Subcutaneous abdominal adipose tissue (tissue), 5 donors: ENCODE data around the gene CFAP73.
"Not testable (repeated sequence)": the region's sequence is repeated elsewhere in the genome, so short reads cannot be mapped to it uniquely, and the experiment has no call there.

Source experiments
- H3K27ac ChIP-seq: one replicate; pipeline ENCODE4 v1.7.0; 2013; ENCODE audit warnings: low read depth, mild to moderate bottlenecking, inconsistent platforms, low read length, moderate library complexity
- H3K27me3 ChIP-seq, 5 donors: one replicate each; pipeline ENCODE4 v1.7.0; 2013; ENCODE audit warnings: low read length in 5 of 5, inconsistent platforms in 1 of 5; ENCODE audit not compliant: control insufficient read depth in 5 of 5, insufficient read depth in 4 of 5
- H3K36me3 ChIP-seq, 5 donors: one replicate each; pipeline ENCODE4 v1.7.0; 2013; ENCODE audit warnings: low read length in 5 of 5; ENCODE audit not compliant: control insufficient read depth in 5 of 5, insufficient read depth in 5 of 5
- H3K4me1 ChIP-seq, 5 donors: one replicate each; pipeline ENCODE4 v1.7.0; 2013; ENCODE audit warnings: low read length in 5 of 5, mild to moderate bottlenecking in 3 of 5, moderate library complexity in 1 of 5; ENCODE audit not compliant: control insufficient read depth in 5 of 5, insufficient read depth in 5 of 5
- H3K4me3 ChIP-seq, 5 donors: one replicate each; pipeline ENCODE4 v1.7.0; 2013; ENCODE audit warnings: low read length in 5 of 5, low read depth in 1 of 5
- H3K9ac ChIP-seq, 5 donors: one replicate each; pipeline ENCODE4 v1.7.0; 2013; ENCODE audit warnings: low read length in 5 of 5, mild to moderate bottlenecking in 4 of 5, moderate library complexity in 3 of 5
- H3K9me3 ChIP-seq, 5 donors: one replicate each; pipeline ENCODE4 v1.7.0; 2013; ENCODE audit warnings: low read length in 5 of 5; ENCODE audit not compliant: control insufficient read depth in 5 of 5
- donor health status: healthy.
- donor health status: healthy.
- donor health status: healthy.
- donor health status: healthy.
- donor health status: healthy.

The CFAP73 gene

DNA sequence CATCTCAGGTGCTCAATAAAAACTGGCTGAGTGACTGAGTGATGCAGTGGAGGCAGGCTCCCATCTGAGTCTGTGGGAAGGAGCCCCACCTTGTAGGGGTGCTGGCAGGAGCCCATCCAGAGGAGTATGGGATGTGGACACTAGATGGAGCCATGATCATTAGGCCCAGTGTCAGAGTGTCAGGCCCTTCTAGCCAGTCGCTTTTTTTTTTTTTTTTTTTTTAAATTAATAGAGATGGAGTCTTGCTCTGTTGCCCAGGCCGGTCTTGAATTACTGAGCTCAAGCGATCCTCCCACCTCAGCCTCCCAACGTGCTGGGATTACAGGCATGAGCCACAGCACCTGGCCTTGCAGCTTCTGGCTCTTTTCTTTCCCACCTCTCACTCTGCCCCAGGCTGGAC lies 47.5 kb downstream of the CFAP73 start:
- Histone ChIP-seq H3K4me3 (no peak overlapping the region), H3K36me3 (peaks cover 0 to 8% (median 4%) of the 10 kb centered on the region in 5 donors), H3K27ac (no peak overlapping the region), H3K9ac (no peak overlapping the region), H3K27me3 (no peaks in the 10 kb centered on the region), H3K9me3 (no peaks in the 10 kb centered on the region), H3K4me1 (peaks cover 0 to 36% (median 7%) of the 10 kb centered on the region in 5 donors)

DNA sequence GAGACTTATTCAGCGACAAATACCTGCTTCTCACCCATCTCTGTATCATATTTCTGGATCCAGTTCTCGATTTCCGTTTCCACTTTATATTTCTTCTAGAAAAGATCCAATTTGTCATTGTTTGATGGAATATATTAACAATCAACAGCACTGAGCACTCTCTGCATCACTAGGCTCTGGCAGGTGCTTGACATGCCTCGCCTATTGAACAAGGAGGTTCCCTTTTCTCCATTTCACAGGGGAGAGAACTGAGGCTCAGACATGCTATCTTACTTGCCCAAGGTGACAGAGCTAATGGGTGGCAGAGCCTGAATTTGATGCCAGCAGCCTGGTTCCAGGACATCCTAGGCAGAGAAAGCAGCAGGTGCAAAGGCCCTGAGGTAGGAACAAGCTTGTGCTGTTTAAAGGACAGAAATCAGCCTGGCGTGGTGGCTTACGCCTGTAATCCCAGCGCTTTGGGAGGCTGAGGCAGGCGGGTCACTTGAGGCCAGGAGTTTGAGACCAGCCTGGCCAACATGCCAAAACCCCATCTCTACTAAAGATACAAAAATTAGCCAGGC lies 48.1 kb downstream of the CFAP73 start:
- Histone ChIP-seq H3K9me3 (no peaks in the 10 kb centered on the region), H3K27me3 (no peaks in the 10 kb centered on the region), H3K4me1 (peaks cover 0 to 34% (median 7%) of the 10 kb centered on the region in 5 donors), H3K9ac (no peak overlapping the region), H3K36me3 (peaks cover 0 to 2% (median 0%) of the 10 kb centered on the region in 5 donors), H3K27ac (no peak overlapping the region), H3K4me3 (no peak overlapping the region)

- H3K36me3 ChIP-seq = no peaks in the 10 kb centered on the region
- H3K4me1 ChIP-seq = peaks cover 0 to 32% (median 7%) of the 10 kb centered on the region in 5 donors
- H3K9me3 ChIP-seq = no peaks in the 10 kb centered on the region
- no peak overlapping the region for H3K27ac ChIP-seq
- H3K27me3 ChIP-seq = no peaks in the 10 kb centered on the region
- H3K9ac ChIP-seq = no peak overlapping the region
- H3K4me3 ChIP-seq = no peak overlapping the region
Measured at GRCh38 chr12:113198296-113198695, 48.8 kb downstream of the CFAP73 start.

DNA sequence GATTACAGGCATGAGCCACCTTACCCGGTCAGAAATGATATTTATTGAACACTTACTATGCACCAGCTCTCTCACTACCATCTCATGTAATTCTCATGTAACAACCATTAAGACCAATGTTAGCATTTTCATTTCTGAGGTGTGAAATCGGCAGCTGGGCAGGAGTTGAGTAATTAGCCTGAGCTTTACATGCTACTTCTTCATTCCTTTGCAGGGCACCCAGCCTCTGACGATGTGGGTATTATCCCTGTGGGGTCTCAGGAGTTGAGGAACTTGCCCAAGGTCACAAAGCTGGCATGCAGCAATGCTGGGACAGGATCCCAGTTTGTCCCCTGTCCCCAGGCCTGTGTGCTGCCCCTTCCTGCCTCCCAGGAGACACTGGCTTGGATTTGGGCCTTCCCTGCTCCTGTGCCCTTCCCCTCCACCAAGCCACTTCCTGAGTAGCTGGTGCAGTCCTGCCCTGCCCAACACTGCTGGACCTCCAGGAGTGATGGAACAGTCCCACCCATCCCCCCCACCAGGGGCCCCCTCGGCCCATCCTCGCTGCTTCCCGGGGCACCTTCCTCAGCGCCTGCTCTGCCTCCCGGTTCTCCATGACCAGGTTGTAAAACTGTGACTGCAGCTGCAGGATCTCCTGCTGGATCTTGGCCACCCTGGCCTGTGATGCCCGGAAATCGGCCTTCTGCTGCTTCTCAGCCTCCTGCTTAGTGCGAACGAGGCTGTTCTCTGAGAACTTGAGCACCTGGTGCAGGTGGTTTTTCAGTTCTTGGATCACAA lies 50.7 kb downstream of the CFAP73 start:
- Histone ChIP-seq H3K27ac (no peak overlapping the region), H3K9ac (no peak overlapping the region), H3K27me3 (no peaks in the 10 kb centered on the region), H3K9me3 (no peaks in the 10 kb centered on the region), H3K36me3 (no peaks in the 10 kb centered on the region), H3K4me3 (no peak overlapping the region), H3K4me1 (peaks cover 0 to 29% (median 2%) of the 10 kb centered on the region in 5 donors)

GRCh38 chr12:113201187-113202177 lies 52.0 kb downstream of the CFAP73 start:
- H3K4me3 ChIP-seq = no peak overlapping the region
- no peak overlapping the region for H3K9ac ChIP-seq
- no peaks in the 10 kb centered on the region for H3K27me3 ChIP-seq
- H3K4me1 ChIP-seq = peaks cover 0 to 29% (median 2%) of the 10 kb centered on the region in 5 donors
- H3K36me3 ChIP-seq = no peaks in the 10 kb centered on the region
- no peaks in the 10 kb centered on the region for H3K9me3 ChIP-seq
- H3K27ac ChIP-seq = no peak overlapping the region

GRCh38 chr12:113202300-113203075 lies 53.0 kb downstream of the CFAP73 start:
- no peak overlapping the region for H3K9ac ChIP-seq
- H3K27me3 ChIP-seq = no peaks in the 10 kb centered on the region
- no peak overlapping the region for H3K4me3 ChIP-seq
- H3K4me1 ChIP-seq = peaks cover 0 to 23% (median 2%) of the 10 kb centered on the region in 5 donors
- no peaks in the 10 kb centered on the region for H3K36me3 ChIP-seq
- H3K9me3 ChIP-seq = no peaks in the 10 kb centered on the region
- no peak overlapping the region for H3K27ac ChIP-seq

GRCh38 chr12:113203852-113204760 lies 54.6 kb downstream of the CFAP73 start:
- H3K4me1 ChIP-seq = peaks cover 0 to 38% (median 2%) of the 10 kb centered on the region in 5 donors
- no peak overlapping the region for H3K27ac ChIP-seq

GRCh38 chr12:113204804-113205203 lies 55.3 kb downstream of the CFAP73 start:
- Histone ChIP-seq H3K4me3 (no peak overlapping the region), H3K4me1 (peaks cover 0 to 42% (median 8%) of the 10 kb centered on the region in 5 donors), H3K36me3 (no peaks in the 10 kb centered on the region), H3K9me3 (no peaks in the 10 kb centered on the region), H3K9ac (no peak overlapping the region), H3K27me3 (no peaks in the 10 kb centered on the region), H3K27ac (no peak overlapping the region)

More at GRCh38 chr12:113203852-113204760, 54.6 kb downstream of the CFAP73 start:
- Histone ChIP-seq H3K9me3 (no peaks in the 10 kb centered on the region), H3K36me3 (no peaks in the 10 kb centered on the region), H3K27me3 (no peaks in the 10 kb centered on the region), H3K9ac (no peak overlapping the region), H3K4me3 (no peak overlapping the region)

- not testable (repeated sequence) for H3K36me3 ChIP-seq, H3K9me3 ChIP-seq, H3K9ac ChIP-seq, H3K27me3 ChIP-seq, H3K4me3 ChIP-seq, H3K27ac ChIP-seq
- peaks cover 0 to 43% (median 11%) of the 10 kb centered on the region in 5 donors for H3K4me1 ChIP-seq
Measured at GRCh38 chr12:113206802-113207201, 57.3 kb downstream of the CFAP73 start.
